ENCODE results near the gene THSD8. TPM values are rescaled to one million over a fixed set of nuclear protein-coding genes. Genes with fewer than 3 reads are reported as not detected.

Gene THSD8
- total RNA-seq, 4 donors from 2014 or later: 4.8 TPM; not detected in 3

DNA sequence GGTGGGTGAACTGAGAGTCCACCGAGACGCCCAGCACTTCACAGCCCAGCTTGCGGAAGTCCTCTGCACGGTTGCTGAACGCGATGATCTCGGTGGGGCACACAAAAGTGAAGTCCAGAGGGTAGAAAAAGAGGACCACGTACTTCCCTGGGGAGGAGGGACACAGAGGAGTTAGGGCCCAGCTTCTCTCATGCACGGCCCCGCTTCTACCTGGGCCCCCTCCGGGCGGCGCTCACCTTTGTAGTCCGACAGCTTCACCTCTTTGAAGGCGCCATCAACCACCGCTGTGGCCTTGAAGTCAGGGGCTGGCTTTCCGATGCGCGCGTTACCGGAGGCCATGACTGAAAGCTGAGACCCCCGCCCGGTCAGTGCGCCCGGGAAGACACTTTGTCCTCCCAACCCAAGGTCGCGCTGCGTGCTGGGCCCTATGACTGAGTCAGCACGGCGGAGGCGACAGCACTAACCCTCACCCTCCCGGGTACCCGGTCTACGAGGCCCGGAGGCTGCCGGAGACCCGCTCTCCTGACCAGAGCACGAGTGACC lies 875 bp upstream of the THSD8 start:
- H3K27ac ChIP-seq: peak overlapping the region; percentile 67 to 88 (median 80)
- peaks cover 0 to 34% (median 13%) of the 10 kb centered on the region in 4 donors for H3K4me1 ChIP-seq
- H3K9me3 ChIP-seq: no peaks in the 10 kb centered on the region
- no peaks in the 10 kb centered on the region for H3K27me3 ChIP-seq
- H3K4me3 ChIP-seq: peak overlapping the region; percentile 64 to 82 (median 78)
- TF ChIP-seq, protein P1, sequence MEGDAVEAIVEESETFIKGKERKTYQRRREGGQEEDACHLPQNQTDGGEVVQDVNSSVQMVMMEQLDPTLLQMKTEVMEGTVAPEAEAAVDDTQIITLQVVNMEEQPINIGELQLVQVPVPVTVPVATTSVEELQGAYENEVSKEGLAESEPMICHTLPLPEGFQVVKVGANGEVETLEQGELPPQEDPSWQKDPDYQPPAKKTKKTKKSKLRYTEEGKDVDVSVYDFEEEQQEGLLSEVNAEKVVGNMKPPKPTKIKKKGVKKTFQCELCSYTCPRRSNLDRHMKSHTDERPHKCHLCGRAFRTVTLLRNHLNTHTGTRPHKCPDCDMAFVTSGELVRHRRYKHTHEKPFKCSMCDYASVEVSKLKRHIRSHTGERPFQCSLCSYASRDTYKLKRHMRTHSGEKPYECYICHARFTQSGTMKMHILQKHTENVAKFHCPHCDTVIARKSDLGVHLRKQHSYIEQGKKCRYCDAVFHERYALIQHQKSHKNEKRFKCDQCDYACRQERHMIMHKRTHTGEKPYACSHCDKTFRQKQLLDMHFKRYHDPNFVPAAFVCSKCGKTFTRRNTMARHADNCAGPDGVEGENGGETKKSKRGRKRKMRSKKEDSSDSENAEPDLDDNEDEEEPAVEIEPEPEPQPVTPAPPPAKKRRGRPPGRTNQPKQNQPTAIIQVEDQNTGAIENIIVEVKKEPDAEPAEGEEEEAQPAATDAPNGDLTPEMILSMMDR (IDR thresholded peaks at IDR 0.05): peak in 1 of 5 experiments; percentile 2
- no peak for TF ChIP-seq POLR2A (IDR thresholded peaks at IDR 0.05)
- 8 to 12% methylated on average over 21 to 32 of the region's 38 CpGs for WGBS, 2 donors
- H3K36me3 ChIP-seq: peaks cover 0 to 31% (median 0%) of the 10 kb centered on the region in 3 donors
- no peak for DNase-seq (ENCODE audit: low spot score in 2 of 2)

DNA sequence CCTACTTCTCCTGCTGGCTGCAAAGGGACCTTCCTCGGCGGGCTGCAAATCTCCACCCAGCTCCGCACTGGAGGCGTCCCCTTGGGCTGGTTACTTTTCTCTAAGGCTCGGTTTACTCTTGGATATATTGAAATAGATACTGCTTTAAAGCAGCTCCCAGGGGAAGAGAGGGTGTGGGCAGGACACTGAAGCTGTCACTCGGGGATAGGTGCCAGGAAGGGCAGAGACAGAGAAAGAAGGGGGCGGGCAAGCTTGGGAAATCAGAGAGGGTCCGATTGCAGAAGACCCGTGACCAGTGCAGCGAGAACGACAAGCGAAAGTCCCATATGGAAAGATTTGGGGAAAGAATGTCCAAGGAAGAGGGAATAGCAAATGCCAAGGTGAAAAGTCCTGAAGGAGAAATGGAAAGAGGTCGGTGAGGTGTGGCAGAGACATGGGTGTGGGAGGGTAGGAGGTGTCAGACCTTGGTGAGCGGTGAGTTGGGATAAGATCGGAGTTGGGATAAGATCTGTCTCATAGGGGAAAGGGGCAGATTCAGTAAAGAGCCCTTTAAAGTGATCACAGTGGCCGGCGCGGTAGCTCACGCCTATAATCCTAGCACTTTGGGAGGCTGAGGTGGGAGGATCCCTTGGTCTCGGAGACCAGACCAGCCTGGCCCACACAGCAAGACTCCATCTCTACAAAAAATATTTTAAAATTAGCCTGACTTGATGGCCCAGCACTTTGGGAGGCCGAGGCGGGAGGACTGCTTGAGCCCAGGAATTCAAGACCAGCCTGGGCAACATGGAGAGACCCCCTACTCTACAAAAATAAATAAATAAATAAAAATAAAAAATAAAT lies 618 bp downstream of the THSD8 start:
- Histone ChIP-seq H3K27ac (peak overlapping the region in 2 of 4 donors; percentile 81 to 88), H3K36me3 (peaks cover 0 to 27% (median 0%) of the 10 kb centered on the region in 3 donors), H3K4me1 (peaks cover 0 to 38% (median 16%) of the 10 kb centered on the region in 4 donors), H3K9me3 (no peaks in the 10 kb centered on the region), H3K27me3 (no peaks in the 10 kb centered on the region), H3K4me3 (peak overlapping the region; percentile 64 to 82 (median 78))
- no peak for DNase-seq (ENCODE audit: low spot score in 2 of 2)
- TF ChIP-seq, protein P1 (IDR thresholded peaks at IDR 0.05): no peak
- no peak for TF ChIP-seq POLR2A (IDR thresholded peaks at IDR 0.05)
- TF ChIP-seq EP300 (IDR thresholded peaks at IDR 0.05): no peak
- WGBS, 2 donors: 44% methylated on average over 22 of the region's 22 CpGs

DNA sequence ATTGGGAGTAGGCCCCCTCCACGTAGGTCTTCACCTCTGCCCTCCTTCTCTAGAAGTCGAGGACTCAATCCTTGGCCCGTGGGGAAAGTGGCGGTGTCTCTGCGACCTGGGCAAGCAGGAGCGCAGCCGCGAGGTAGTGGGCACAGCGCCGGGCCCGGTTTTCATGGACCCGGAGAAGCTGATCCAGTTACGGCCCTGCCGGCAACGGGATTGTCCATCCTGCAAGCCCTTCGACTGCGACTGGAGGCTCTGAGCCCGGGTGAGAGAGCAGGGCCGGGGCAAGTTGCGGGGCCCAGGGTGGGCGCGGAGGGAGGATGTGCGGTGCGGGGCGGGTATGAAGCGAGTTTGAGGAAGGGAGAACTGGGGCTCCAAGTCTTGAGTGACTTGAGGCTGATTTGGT lies 2.2 kb downstream of the THSD8 start:
- Histone ChIP-seq H3K27me3 (no peaks in the 10 kb centered on the region), H3K27ac (no peak overlapping the region), H3K36me3 (peaks cover 0 to 26% (median 0%) of the 10 kb centered on the region in 3 donors), H3K4me3 (no peak overlapping the region), H3K4me1 (peaks cover 0 to 39% (median 16%) of the 10 kb centered on the region in 4 donors), H3K9me3 (no peaks in the 10 kb centered on the region)
- WGBS, 2 donors: 92 to 94% methylated on average over 26 of the region's 26 CpGs
- TF ChIP-seq EP300 (IDR thresholded peaks at IDR 0.05) (no peak), POLR2A (IDR thresholded peaks at IDR 0.05) (no peak)
- TF ChIP-seq, protein P1 (IDR thresholded peaks at IDR 0.05): no peak
- no peak for DNase-seq (ENCODE audit: low spot score in 2 of 2)

DNA sequence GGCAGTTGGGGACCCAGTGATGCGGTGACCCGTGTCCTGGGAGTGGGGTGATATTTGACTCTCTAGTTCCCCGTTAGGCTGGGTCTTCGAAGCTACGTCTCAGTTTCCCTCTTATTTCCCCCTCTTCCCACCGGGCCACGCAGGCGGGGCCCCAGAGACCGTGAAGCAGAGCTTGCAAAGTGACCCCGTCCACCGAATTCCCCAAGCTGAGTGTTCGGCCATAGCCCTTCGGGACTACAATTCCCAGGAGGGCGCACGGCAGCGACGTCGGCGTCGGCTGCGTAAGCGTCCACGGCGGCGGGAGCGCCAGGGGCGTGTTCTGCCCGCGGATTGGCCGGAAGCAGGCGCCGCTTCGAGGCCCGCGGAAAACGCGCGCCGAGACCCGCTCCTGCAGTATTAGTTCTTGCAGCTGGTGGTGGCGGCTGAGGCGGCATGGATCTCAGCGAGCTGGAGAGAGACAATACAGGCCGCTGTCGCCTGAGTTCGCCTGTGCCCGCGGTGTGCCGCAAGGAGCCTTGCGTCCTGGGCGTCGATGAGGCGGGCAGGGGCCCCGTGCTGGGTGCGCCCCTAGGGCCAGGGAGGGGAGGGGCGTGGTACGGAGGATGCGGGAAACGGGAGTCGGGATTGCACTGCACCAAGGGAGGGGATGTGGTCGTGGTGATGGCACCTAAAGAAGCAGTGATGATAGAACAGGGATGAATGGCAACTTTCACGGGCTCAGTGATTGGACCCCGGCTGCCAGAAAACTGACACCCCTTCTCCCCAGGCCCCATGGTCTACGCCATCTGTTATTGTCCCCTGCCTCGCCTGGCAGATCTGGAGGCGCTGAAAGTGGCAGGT lies 4.6 kb downstream of the THSD8 start, which contains the start of gene RNASEH2A:
TSS of gene RNASEH2A (plus strand) at position 343 of the 840 bp plus-strand sequence. CDS start at position 433, 90 bp downstream.
- no peaks in the 10 kb centered on the region for H3K27me3 ChIP-seq
- H3K9me3 ChIP-seq: no peaks in the 10 kb centered on the region
- H3K27ac ChIP-seq: peak within 1 kb of the TSS; percentile 37 to 78 (median 68)
- WGBS, 2 donors: 4 to 5% methylated on average over 41 to 51 of the region's 66 CpGs
- peak within 1 kb of the TSS; percentile 33 to 76 (median 68) for H3K4me3 ChIP-seq
- peaks cover 0 to 36% (median 0%) of the 10 kb centered on the region in 3 donors for H3K36me3 ChIP-seq
- H3K4me1 ChIP-seq: peaks cover 0 to 26% (median 11%) of the 10 kb centered on the region in 4 donors
- TF ChIP-seq, protein P1 (IDR thresholded peaks at IDR 0.05): peak in 1 of 5 experiments; percentile 19
- TF ChIP-seq POLR2A (IDR thresholded peaks at IDR 0.05) (peak in 1 of 2 donors; percentile 23), EP300 (IDR thresholded peaks at IDR 0.05) (peak; percentile 60 to 73)
- DNase-seq (ENCODE audit: low spot score in 2 of 2): peak; percentile 73 to 78

Data from tibial nerve (tissue), 4 donors.